HAP-1 (cell line): Measurements from ENCODE around the gene CHRNB1.

Experiments
- DNase-seq, 2 experiments: peaks; one replicate each; pipeline ENCODE4 v3.0.0-alpha.2; 2016 to 2020; ENCODE audit warnings: low spot score in 2 of 2
- H3K27me3 ChIP-seq: fragments of 250-450 bp; sonication (Bioruptor Pico); 2 replicates; pipeline ENCODE4 v1.5.1; 2020; ENCODE audit warnings: low read depth, mild to moderate bottlenecking, moderate library complexity
- H3K36me3 ChIP-seq: fragments of 250-450 bp; sonication (Bioruptor Pico); replicated peaks from 2 replicates; pipeline ENCODE4 v1.5.1; 2020; ENCODE audit warnings: mild to moderate bottlenecking
- H3K4me1 ChIP-seq: fragments of 250-450 bp; sonication (Bioruptor Pico); 2 replicates; pipeline ENCODE4 v1.5.1; 2020; ENCODE audit warnings: mild to moderate bottlenecking
- H3K4me3 ChIP-seq: fragments of 250-450 bp; sonication (Bioruptor Pico); 2 replicates; pipeline ENCODE4 v1.5.1; 2020; ENCODE audit warnings: mild to moderate bottlenecking, moderate library complexity
- H3K9me3 ChIP-seq: fragments of 250-450 bp; sonication (Bioruptor Pico); 2 replicates; pipeline ENCODE4 v1.5.1; 2020; ENCODE audit warnings: mild to moderate bottlenecking, moderate library complexity
- in situ Hi-C: fragments of 300-500 bp; cut with MboI; formaldehyde crosslinking; loops from 3 replicates; pipeline ENCODE4 v1.14.3; 2020; ENCODE audit warnings: low sequenced_read_pairs, inconsistent platforms, mixed read lengths

CHRNB1 gene

GRCh38 chr17:7484067-7484918 lies 39.4 kb downstream of the CHRNB1 start, which contains the start of gene POLR2A:
TSS of gene POLR2A (plus strand) at chr17:7484366.
- Histone ChIP-seq H3K36me3 (no peaks in the 10 kb centered on the region), H3K4me3 (peak within 1 kb of the TSS; percentile 60), H3K4me1 (peaks cover 24% of the 10 kb centered on the region), H3K27me3 (no peaks in the 10 kb centered on the region), H3K9me3 (no peaks in the 10 kb centered on the region)
- DNase-seq: peak; percentile 94 to 97
- in situ Hi-C loops: loop anchor here (10.0 kb wide), 1 partner anchor 239 kb away; the partner anchor contains the start of gene GABARAP

- DNase-seq: no peak
- H3K4me3 ChIP-seq: peak overlapping the region; percentile 60
- no peaks in the 10 kb centered on the region for H3K27me3 ChIP-seq
- H3K4me1 ChIP-seq: peaks cover 23% of the 10 kb centered on the region
- no peaks in the 10 kb centered on the region for H3K9me3 ChIP-seq
- in situ Hi-C loops: loop anchor here (10.0 kb wide), 1 partner anchor 240 kb away; the partner anchor contains the start of gene GABARAP
- no peaks in the 10 kb centered on the region; the same call in 1 of the 2 replicates for H3K36me3 ChIP-seq
Observed at GRCh38 chr17:7484919-7485377, 40.1 kb downstream of the CHRNB1 start.

- in situ Hi-C loops: loop anchor here (10.0 kb wide), 1 partner anchor 241 kb away; the partner anchor contains the start of gene GABARAP
Observed at GRCh38 chr17:7486181-7486580, 41.3 kb downstream of the CHRNB1 start.

GRCh38 chr17:7490144-7490543 lies 45.3 kb downstream of the CHRNB1 start:
- H3K36me3 ChIP-seq: peaks cover 9% of the 10 kb centered on the region; the same call in 1 of the 2 replicates

More at GRCh38 chr17:7486181-7486580, 41.3 kb downstream of the CHRNB1 start:
- no peaks in the 10 kb centered on the region for H3K9me3 ChIP-seq
- H3K27me3 ChIP-seq: no peaks in the 10 kb centered on the region
- H3K4me3 ChIP-seq: peak overlapping the region; percentile 60
- DNase-seq: no peak
- H3K36me3 ChIP-seq: peaks cover under 1% of the 10 kb centered on the region; the same call in 1 of the 2 replicates
- H3K4me1 ChIP-seq: peaks cover 15% of the 10 kb centered on the region

GRCh38 chr17:7491583-7491982 lies 46.7 kb downstream of the CHRNB1 start:
- H3K4me1 ChIP-seq: peaks cover 14% of the 10 kb centered on the region
- DNase-seq: no peak
- no peaks in the 10 kb centered on the region for H3K9me3 ChIP-seq
- no peaks in the 10 kb centered on the region for H3K27me3 ChIP-seq
- H3K36me3 ChIP-seq: peaks cover 21% of the 10 kb centered on the region
- in situ Hi-C loops: no loop called here
- no peak overlapping the region for H3K4me3 ChIP-seq

More at GRCh38 chr17:7490144-7490543, 45.3 kb downstream of the CHRNB1 start:
- H3K9me3 ChIP-seq: no peaks in the 10 kb centered on the region
- H3K4me1 ChIP-seq: peaks cover 22% of the 10 kb centered on the region
- H3K4me3 ChIP-seq: no peak overlapping the region
- in situ Hi-C loops: no loop called here
- DNase-seq: no peak
- no peaks in the 10 kb centered on the region for H3K27me3 ChIP-seq

GRCh38 chr17:7493941-7494340 lies 49.1 kb downstream of the CHRNB1 start:
- H3K27me3 ChIP-seq: no peaks in the 10 kb centered on the region
- H3K4me1 ChIP-seq: peaks cover 6% of the 10 kb centered on the region
- H3K4me3 ChIP-seq: no peak overlapping the region
- in situ Hi-C loops: no loop called here
- DNase-seq: no peak
- H3K9me3 ChIP-seq: no peaks in the 10 kb centered on the region
- peaks cover 44% of the 10 kb centered on the region for H3K36me3 ChIP-seq

- no peaks in the 10 kb centered on the region for H3K27me3 ChIP-seq
- in situ Hi-C loops: no loop called here
- H3K9me3 ChIP-seq: no peaks in the 10 kb centered on the region
- H3K4me3 ChIP-seq: no peak overlapping the region
- DNase-seq: no peak
- peaks cover 6% of the 10 kb centered on the region for H3K4me1 ChIP-seq
- peaks cover 63% of the 10 kb centered on the region for H3K36me3 ChIP-seq
Observed at GRCh38 chr17:7495906-7496434, 51.1 kb downstream of the CHRNB1 start.

- Histone ChIP-seq H3K9me3 (no peaks in the 10 kb centered on the region), H3K27me3 (no peaks in the 10 kb centered on the region), H3K4me3 (no peak overlapping the region), H3K4me1 (peaks cover 2% of the 10 kb centered on the region), H3K36me3 (peaks cover 65% of the 10 kb centered on the region)
- DNase-seq: no peak
- in situ Hi-C loops: no loop called here
Observed at GRCh38 chr17:7496470-7497183, 51.8 kb downstream of the CHRNB1 start.

- H3K4me1 ChIP-seq: no peaks in the 10 kb centered on the region
- no peak for DNase-seq
- peaks cover 71% of the 10 kb centered on the region for H3K36me3 ChIP-seq
- H3K4me3 ChIP-seq: no peak overlapping the region
- no peaks in the 10 kb centered on the region for H3K9me3 ChIP-seq
- in situ Hi-C loops: no loop called here
- H3K27me3 ChIP-seq: no peaks in the 10 kb centered on the region
Observed at GRCh38 chr17:7497228-7497627, 52.4 kb downstream of the CHRNB1 start.

- Histone ChIP-seq H3K4me3 (no peak overlapping the region), H3K4me1 (no peaks in the 10 kb centered on the region), H3K9me3 (no peaks in the 10 kb centered on the region), H3K36me3 (peaks cover 75% of the 10 kb centered on the region), H3K27me3 (no peaks in the 10 kb centered on the region)
- in situ Hi-C loops: no loop called here
- no peak for DNase-seq
Observed at GRCh38 chr17:7497636-7498035, 52.8 kb downstream of the CHRNB1 start.

GRCh38 chr17:7499161-7499560 lies 54.3 kb downstream of the CHRNB1 start:
- Histone ChIP-seq H3K4me3 (no peak overlapping the region), H3K36me3 (peaks cover 91% of the 10 kb centered on the region), H3K27me3 (no peaks in the 10 kb centered on the region), H3K4me1 (no peaks in the 10 kb centered on the region), H3K9me3 (no peaks in the 10 kb centered on the region)
- no peak for DNase-seq
- in situ Hi-C loops: no loop called here

GRCh38 chr17:7501729-7502128 lies 56.9 kb downstream of the CHRNB1 start:
- H3K36me3 ChIP-seq: peaks cover 95% of the 10 kb centered on the region
- in situ Hi-C loops: no loop called here
- no peak overlapping the region for H3K4me3 ChIP-seq
- H3K27me3 ChIP-seq: no peaks in the 10 kb centered on the region
- H3K9me3 ChIP-seq: no peaks in the 10 kb centered on the region
- H3K4me1 ChIP-seq: no peaks in the 10 kb centered on the region
- DNase-seq: no peak

- H3K36me3 ChIP-seq: peaks cover 90% of the 10 kb centered on the region
- in situ Hi-C loops: no loop called here
Observed at GRCh38 chr17:7502171-7502847, 57.4 kb downstream of the CHRNB1 start.

More at GRCh38 chr17:7502171-7502847, 57.4 kb downstream of the CHRNB1 start:
- no peak for DNase-seq
- no peaks in the 10 kb centered on the region for H3K9me3 ChIP-seq
- H3K4me3 ChIP-seq: no peak overlapping the region
- H3K27me3 ChIP-seq: no peaks in the 10 kb centered on the region
- no peaks in the 10 kb centered on the region for H3K4me1 ChIP-seq
